Cardiac ventricle fibroblast (primary cell): ENCODE measurements around the gene SIAH2. TPM values are rescaled to one million over a fixed set of nuclear protein-coding genes. Genes with fewer than 3 reads are reported as not detected.

Source experiments
- total RNA-seq: library from RNA; depleted of rRNA; stranded (reverse); fragments of >200 nt; gene quantifications from 2 replicates; pipeline ENCODE4 v1.2.3, GENCODE V29; 2015

The SIAH2 gene
- total RNA-seq: 23.5 and 29.1 TPM in 2 replicates

GRCh38 chr3:150763122-150763840, at the start of gene SIAH2:
SIAH2 (minus strand) TSS chr3:150763169; CDS start chr3:150762849, 320 bp downstream.

GRCh38 chr3:150703756-150704344, 59.1 kb downstream of the SIAH2 start, which contains the start of gene ERICH6:
ERICH6 (minus strand) TSS chr3:150703920; CDS start chr3:150703898, 22 bp downstream.

Other genes with a start within 250 kb of the SIAH2 start
- 230 and 253 TPM in 2 replicates for gene SERP1, start 216.7 kb downstream of the SIAH2 start, total RNA-seq
- gene EIF2A, start 216.4 kb downstream of the SIAH2 start, total RNA-seq: 84.2 and 120 TPM in 2 replicates
- 57.2 and 59.0 TPM in 2 replicates for gene SELENOT, start 159.8 kb downstream of the SIAH2 start, total RNA-seq
- gene ERICH6, start 59.2 kb downstream of the SIAH2 start, total RNA-seq: not detected in 2 replicates
- not detected in 2 replicates for gene MINDY4B, start 142.3 kb upstream of the SIAH2 start, total RNA-seq
- gene CLRN1, start 209.6 kb upstream of the SIAH2 start, total RNA-seq: not detected in 2 replicates